Embryonic facial prominence (tissue), 1 donor: Measurements from ENCODE around the gene PLCG1.

Experiments
- DNase-seq: peaks from one replicate; pipeline ENCODE4 v3.0.0-alpha.2; 2016; ENCODE audit errors: extremely low spot score

PLCG1 gene

GRCh38 chr20:41179961-41180360 is 42.6 kb downstream of the PLCG1 start:
- no peak for DNase-seq

- no peak for DNase-seq
Measured at GRCh38 chr20:41180599-41181333, 43.4 kb downstream of the PLCG1 start.

- no peak for DNase-seq
Measured at GRCh38 chr20:41181567-41181966, 44.2 kb downstream of the PLCG1 start.

- no peak for DNase-seq
Measured at GRCh38 chr20:41182296-41183212, 45.2 kb downstream of the PLCG1 start.

- no peak for DNase-seq
Measured at GRCh38 chr20:41183391-41183790, 46.0 kb downstream of the PLCG1 start.

- DNase-seq: no peak
Measured at GRCh38 chr20:41183831-41184230, 46.5 kb downstream of the PLCG1 start.

- DNase-seq: no peak
Measured at GRCh38 chr20:41185013-41185757, 47.8 kb downstream of the PLCG1 start.

- DNase-seq: no peak
Measured at GRCh38 chr20:41187668-41188067, 50.3 kb downstream of the PLCG1 start.

GRCh38 chr20:41191562-41192500 is 54.5 kb downstream of the PLCG1 start:
- no peak for DNase-seq

GRCh38 chr20:41192575-41192974 is 55.2 kb downstream of the PLCG1 start:
- no peak for DNase-seq

GRCh38 chr20:41196653-41197225 is 59.4 kb downstream of the PLCG1 start:
- no peak for DNase-seq

- DNase-seq: no peak
Measured at GRCh38 chr20:41198443-41198842, 61.1 kb downstream of the PLCG1 start.

GRCh38 chr20:41200446-41201202 is 63.3 kb downstream of the PLCG1 start:
- DNase-seq: no peak

GRCh38 chr20:41201760-41202159 is 64.4 kb downstream of the PLCG1 start:
- no peak for DNase-seq

- DNase-seq: no peak
Measured at GRCh38 chr20:41202426-41202825, 65.1 kb downstream of the PLCG1 start.

- no peak for DNase-seq
Measured at GRCh38 chr20:41203660-41204059, 66.3 kb downstream of the PLCG1 start.

GRCh38 chr20:41204304-41205265 is 67.2 kb downstream of the PLCG1 start:
- no peak for DNase-seq

GRCh38 chr20:41205313-41205712 is 68.0 kb downstream of the PLCG1 start:
- DNase-seq: no peak
